Measurements from ENCODE around the gene RIMKLB. TPM values are rescaled to one million over a fixed set of nuclear protein-coding genes. Genes with fewer than 3 reads are reported as not detected.

The RIMKLB gene
- total and polyA plus RNA-seq, 11 donors: 7.4 to 16.9 (median 11.9) TPM

DNA sequence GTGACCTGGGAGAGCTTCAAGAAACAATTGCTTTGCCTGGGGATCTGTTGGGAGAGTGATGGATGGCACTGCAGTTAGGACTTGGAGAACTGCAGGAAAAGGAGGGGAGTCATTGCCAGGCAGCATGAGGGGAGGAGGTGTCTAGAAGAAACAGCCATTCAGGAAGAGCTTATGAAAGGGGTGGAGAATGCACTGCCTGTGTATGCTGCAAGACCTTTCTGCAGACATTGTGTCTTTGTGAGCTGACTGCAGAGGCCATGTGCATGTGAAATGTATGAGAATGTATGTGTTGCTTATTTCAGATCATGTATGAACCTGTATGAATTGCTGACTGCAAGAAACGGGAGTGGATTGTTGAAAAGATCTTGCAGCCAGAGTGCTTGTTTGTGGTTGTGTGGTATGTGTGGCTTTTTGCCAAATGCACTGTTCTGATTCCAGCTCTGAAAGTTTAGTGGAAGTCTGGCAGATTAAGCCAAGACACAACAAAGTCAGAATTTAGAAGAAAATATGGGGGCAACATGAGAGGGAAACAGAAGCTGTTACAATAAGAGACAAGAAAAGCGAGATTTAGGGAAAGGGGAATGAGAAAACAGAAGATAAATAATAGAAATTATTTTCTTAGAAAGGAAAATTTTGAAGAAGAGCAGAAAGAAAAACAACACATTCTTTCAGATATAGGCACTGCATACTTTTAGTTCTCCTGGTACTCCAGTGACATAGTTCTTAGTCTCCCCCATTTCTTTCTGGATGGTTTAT lies 9.8 kb upstream of the RIMKLB start:
- DNase-seq (peak in 3 of 5 donors; percentile 31 to 41 (median 33)), ATAC-seq (peak; percentile 60 to 97 (median 88))
- Histone ChIP-seq H3K36me3 (no peaks in the 10 kb centered on the region), H3K27ac (peak overlapping the region in 1 of 12 donors; percentile 78), H3K27me3 (no peaks in the 10 kb centered on the region), H3K4me3 (no peak overlapping the region), H3K9me3 (peaks cover 0 to 3% (median 0%) of the 10 kb centered on the region in 12 donors), H3K4me1 (peaks cover 0 to 27% (median 15%) of the 10 kb centered on the region in 12 donors)
- TF ChIP-seq, protein P1, sequence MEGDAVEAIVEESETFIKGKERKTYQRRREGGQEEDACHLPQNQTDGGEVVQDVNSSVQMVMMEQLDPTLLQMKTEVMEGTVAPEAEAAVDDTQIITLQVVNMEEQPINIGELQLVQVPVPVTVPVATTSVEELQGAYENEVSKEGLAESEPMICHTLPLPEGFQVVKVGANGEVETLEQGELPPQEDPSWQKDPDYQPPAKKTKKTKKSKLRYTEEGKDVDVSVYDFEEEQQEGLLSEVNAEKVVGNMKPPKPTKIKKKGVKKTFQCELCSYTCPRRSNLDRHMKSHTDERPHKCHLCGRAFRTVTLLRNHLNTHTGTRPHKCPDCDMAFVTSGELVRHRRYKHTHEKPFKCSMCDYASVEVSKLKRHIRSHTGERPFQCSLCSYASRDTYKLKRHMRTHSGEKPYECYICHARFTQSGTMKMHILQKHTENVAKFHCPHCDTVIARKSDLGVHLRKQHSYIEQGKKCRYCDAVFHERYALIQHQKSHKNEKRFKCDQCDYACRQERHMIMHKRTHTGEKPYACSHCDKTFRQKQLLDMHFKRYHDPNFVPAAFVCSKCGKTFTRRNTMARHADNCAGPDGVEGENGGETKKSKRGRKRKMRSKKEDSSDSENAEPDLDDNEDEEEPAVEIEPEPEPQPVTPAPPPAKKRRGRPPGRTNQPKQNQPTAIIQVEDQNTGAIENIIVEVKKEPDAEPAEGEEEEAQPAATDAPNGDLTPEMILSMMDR (IDR thresholded peaks at IDR 0.05): no peak
- TF ChIP-seq POLR2A (IDR thresholded peaks at IDR 0.05): no peak
- intact Hi-C loops (cut with DNase I): loop anchor here in 5 of 10 donors (5.0 to 10.0 kb wide), 6 partner anchors 87 to 357 kb away; partner anchors contain the start of gene A2ML1 (in 1 of the 5)
- 29 to 45% (median 36%) methylated on average over 2 of the region's 2 CpGs for WGBS, 4 donors

DNA sequence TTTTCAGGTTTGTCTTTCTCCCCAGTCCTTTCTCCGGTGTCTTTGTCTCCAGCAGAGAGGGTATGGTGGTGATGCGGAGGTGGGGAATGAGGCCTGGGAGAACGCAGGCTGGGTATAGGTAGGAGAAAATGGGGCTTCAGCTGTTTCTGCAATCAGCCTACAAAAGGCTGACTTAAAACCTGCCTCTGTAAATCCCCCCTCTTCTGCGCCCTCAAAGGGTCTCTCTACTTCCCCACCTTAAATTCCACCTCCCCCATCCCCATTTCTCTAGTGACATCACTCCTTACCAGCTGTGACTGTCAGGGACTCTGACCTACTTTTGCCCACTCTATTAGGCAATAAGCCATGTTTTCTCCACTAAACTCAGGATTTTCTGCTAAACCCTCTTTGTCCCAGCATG lies 8.1 kb upstream of the RIMKLB start:
- Histone ChIP-seq H3K4me1 (peaks cover 0 to 29% (median 16%) of the 10 kb centered on the region in 12 donors), H3K36me3 (no peaks in the 10 kb centered on the region), H3K4me3 (no peak overlapping the region), H3K9me3 (peaks cover 0 to 3% (median 0%) of the 10 kb centered on the region in 12 donors), H3K27ac (peak overlapping the region in 1 of 12 donors; percentile 78), H3K27me3 (no peaks in the 10 kb centered on the region)
- TF ChIP-seq POLR2A (IDR thresholded peaks at IDR 0.05): no peak
- TF ChIP-seq, protein P1 (IDR thresholded peaks at IDR 0.05): no peak
- intact Hi-C loops (cut with DNase I): loop anchor here in 6 of 10 donors (5.0 to 10.0 kb wide), 7 partner anchors 85 to 355 kb away; partner anchors contain the start of gene A2ML1 (in 1 of the 6)
- no peak for ATAC-seq
- WGBS, 4 donors: 87 to 96% (median 93%) methylated on average over 4 of the region's 4 CpGs
- DNase-seq: no peak

DNA sequence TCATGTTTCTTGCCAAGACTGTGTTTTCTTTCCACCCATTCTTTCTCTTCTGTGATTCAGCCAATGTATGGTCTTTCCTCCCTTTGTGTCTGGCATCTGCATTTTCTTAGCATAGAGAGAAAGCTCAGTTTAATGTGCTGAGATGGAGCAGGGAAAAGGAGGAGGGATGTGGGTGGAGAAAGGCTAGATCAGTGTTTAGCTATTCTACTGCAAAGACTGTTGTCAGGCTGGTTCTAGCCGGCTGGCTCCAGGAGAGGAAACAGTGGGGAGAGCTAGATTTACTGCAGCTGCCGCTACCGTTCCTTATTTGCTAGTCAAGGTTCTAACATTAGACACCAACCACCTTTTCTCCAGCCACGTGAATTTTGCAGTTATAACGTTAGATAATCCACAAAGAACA lies 5.2 kb upstream of the RIMKLB start:
- H3K4me1 ChIP-seq: peaks cover 0 to 33% (median 20%) of the 10 kb centered on the region in 12 donors
- 5 to 12% (median 10%) methylated on average over 5 of the region's 5 CpGs for WGBS, 4 donors
- H3K27me3 ChIP-seq: no peaks in the 10 kb centered on the region
- H3K4me3 ChIP-seq: no peak overlapping the region
- H3K9me3 ChIP-seq: no peaks in the 10 kb centered on the region
- intact Hi-C loops (cut with DNase I): loop anchor here in 1 of 10 donors (5.0 kb wide), 1 partner anchor 215 kb away; no protein-coding TSS in a partner anchor
- DNase-seq (peak in 2 of 5 donors; percentile 52 to 54), ATAC-seq (peak; percentile 38 to 74 (median 64))
- no peaks in the 10 kb centered on the region for H3K36me3 ChIP-seq
- peak overlapping the region in 8 of 12 donors; percentile 5 to 78 (median 26) for H3K27ac ChIP-seq
- TF ChIP-seq POLR2A (IDR thresholded peaks at IDR 0.05): no peak
- TF ChIP-seq, protein P1 (IDR thresholded peaks at IDR 0.05): no peak

DNA sequence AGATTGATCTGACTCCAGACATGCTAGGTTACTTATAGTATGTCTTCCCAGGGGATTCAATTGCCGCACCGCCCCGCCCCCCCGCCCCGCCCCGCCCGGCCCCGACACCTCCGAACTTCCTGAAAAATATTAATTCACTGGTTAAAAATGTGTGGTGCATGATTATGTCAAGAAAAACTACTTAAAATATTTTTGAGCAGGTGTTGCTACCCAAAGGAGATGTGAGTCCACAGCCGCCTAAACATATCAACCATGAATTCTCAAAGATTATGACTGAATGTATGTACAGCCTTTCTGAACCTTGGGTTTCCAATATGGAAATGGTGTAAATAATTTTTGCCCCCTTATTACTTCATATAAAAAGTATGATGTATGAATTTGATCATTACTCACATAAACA lies 2.7 kb upstream of the RIMKLB start:
- Histone ChIP-seq H3K9me3 (no peaks in the 10 kb centered on the region), H3K36me3 (no peaks in the 10 kb centered on the region), H3K4me1 (peaks cover 0 to 36% (median 26%) of the 10 kb centered on the region in 12 donors), H3K27me3 (no peaks in the 10 kb centered on the region), H3K4me3 (no peak overlapping the region), H3K27ac (no peak overlapping the region)
- intact Hi-C loops (cut with DNase I): no loop called here
- WGBS, 4 donors: 86 to 91% (median 89%) methylated on average over 10 of the region's 10 CpGs
- ATAC-seq (no peak), DNase-seq (no peak)
- TF ChIP-seq, protein P1 (IDR thresholded peaks at IDR 0.05): no peak
- TF ChIP-seq POLR2A (IDR thresholded peaks at IDR 0.05): no peak
